ENCODE data around the gene CACNA1I. TPM values are rescaled to one million over a fixed set of nuclear protein-coding genes. Genes with fewer than 3 reads are reported as not detected.
A peak's percentile ranks its signal among the peaks of the same experiment; 100 is the strongest.

Gene CACNA1I
- total RNA-seq, 1 donor from 2014 or later = 0.06 TPM

DNA sequence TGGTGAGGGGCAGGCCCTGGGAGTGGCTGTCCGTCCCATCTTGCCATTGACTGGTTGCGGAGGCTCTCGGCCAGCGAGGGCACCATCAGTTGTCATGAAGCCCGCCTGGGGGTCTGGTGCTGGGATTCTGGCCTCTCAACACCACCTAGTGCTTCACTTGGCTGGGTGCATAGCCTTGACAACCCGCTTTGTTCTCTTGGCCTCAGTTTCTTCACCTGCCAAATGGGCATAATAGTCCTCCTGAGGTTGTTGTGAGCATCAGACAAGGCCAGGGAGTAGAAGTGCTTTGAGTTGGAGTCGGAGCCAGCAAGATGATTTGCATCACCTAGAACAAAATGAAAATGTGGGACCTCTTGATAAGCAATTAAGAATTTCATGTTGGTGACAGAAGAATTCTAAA is 1.5 kb upstream of the CACNA1I start:
- no peak for DNase-seq (ENCODE audit: low read depth)
- TF ChIP-seq, protein P1, sequence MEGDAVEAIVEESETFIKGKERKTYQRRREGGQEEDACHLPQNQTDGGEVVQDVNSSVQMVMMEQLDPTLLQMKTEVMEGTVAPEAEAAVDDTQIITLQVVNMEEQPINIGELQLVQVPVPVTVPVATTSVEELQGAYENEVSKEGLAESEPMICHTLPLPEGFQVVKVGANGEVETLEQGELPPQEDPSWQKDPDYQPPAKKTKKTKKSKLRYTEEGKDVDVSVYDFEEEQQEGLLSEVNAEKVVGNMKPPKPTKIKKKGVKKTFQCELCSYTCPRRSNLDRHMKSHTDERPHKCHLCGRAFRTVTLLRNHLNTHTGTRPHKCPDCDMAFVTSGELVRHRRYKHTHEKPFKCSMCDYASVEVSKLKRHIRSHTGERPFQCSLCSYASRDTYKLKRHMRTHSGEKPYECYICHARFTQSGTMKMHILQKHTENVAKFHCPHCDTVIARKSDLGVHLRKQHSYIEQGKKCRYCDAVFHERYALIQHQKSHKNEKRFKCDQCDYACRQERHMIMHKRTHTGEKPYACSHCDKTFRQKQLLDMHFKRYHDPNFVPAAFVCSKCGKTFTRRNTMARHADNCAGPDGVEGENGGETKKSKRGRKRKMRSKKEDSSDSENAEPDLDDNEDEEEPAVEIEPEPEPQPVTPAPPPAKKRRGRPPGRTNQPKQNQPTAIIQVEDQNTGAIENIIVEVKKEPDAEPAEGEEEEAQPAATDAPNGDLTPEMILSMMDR (conservative IDR thresholded peaks at IDR 0.05; ENCODE audit: low read depth, low read length) = no peak

DNA sequence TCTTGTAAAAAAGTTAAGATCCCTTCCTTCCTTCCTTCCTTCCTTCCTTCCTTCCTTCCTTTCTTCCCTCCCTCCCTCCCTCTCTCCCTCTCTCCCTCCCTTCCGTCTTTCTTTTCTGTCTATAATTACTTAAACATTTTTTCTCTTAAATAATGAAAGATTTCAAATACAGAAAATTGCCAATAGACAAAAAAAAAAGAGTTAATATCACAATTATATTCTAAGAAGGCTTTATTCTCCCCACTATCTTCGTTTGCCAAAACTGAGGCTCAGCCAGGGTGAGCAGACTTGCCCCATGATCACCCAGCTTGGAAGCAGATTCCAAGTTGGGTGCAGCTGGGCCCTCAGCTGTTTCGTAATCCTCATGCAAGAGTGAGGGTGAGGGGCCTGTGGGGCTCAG is 327 bp upstream of the CACNA1I start:
- TF ChIP-seq, protein P1 (conservative IDR thresholded peaks at IDR 0.05; ENCODE audit: low read depth, low read length) = no peak
- no peak overlapping the region for H3K4me3 ChIP-seq (ENCODE audit: low read depth, low read length)
- DNase-seq (ENCODE audit: low read depth) = no peak

More for the DNA sequence above, 1.5 kb upstream of the CACNA1I start:
- no peak overlapping the region for H3K4me3 ChIP-seq (ENCODE audit: low read depth, low read length)

DNA sequence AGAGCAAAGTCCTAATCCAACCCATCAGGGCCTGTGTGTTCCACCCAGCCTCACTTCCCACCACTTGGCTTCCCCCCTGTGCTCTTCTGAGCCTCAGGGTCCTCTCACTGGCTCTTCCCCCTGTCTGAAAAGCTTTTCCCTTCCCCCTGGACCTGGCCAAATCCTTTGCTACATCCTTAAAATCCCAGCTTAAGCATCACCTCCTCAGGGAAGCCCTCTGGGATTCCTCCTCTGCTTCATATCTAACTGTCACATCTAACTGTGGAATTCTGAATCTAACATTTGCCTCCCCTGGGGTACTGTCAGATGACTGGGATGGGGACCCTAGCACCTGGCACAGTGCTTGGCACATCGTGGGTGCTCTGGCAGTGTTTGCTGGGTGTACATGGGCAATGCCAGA is 985 bp downstream of the CACNA1I start:
- TF ChIP-seq, protein P1 (conservative IDR thresholded peaks at IDR 0.05; ENCODE audit: low read depth, low read length) = no peak
- H3K4me3 ChIP-seq (ENCODE audit: low read depth, low read length) = no peak overlapping the region
- DNase-seq (ENCODE audit: low read depth) = no peak

DNA sequence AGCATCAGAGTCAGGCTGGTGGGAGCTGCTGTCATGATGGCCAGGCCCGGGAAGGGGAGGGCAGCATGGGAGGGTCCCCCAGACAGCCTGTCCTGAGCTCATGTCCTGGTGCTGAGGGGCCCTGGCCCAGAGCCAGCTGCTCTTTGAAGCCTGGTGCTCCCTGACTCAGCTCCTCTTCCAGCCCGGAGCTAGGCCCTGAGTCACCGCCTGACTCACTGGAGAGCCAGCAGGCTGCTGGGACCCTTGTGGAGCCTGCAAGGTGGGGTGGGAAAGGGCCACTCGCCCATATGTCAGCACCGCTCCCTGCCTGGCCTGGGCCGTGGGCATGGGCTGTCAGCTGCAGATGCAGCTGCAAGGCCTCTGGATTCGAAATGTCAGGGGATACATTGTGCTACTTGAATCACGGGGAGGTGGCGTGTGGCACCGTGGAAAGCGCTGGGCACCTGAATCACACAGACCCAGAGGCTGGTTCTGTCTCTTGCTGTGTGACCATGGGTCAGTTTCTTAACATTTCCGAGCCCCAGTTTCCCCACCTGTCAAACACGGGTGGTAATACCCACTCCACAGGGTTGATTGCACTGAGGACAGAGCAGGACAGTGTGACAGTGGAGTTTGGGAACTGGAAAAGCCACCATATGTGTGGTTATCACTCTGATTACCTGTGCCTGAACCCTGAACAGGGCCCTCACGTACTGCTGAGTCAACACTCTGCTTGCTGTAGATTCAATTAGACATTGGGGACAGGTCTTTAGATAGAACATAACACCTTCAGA is 4.4 kb downstream of the CACNA1I start:
- no peak overlapping the region for H3K4me3 ChIP-seq (ENCODE audit: low read depth, low read length)
- DNase-seq (ENCODE audit: low read depth) = peak; percentile 47
- TF ChIP-seq, protein P1 (conservative IDR thresholded peaks at IDR 0.05; ENCODE audit: low read depth, low read length) = no peak

DNA sequence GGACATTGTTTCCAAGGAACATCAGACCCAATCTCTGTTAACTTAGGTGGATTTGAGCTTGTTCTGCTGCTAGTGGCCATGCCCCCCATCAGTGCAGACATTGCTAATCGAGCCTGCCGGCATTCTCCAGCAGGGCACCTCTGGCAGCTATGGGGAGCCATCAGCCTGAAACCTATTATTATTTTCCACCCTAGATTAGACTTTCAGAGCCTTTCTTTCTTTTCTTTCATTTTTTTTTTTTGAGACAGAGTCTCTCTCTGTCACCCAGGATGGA is 4.9 kb downstream of the CACNA1I start:
- no peak overlapping the region for H3K4me3 ChIP-seq (ENCODE audit: low read depth, low read length)
- DNase-seq (ENCODE audit: low read depth) = no peak
- TF ChIP-seq, protein P1 (conservative IDR thresholded peaks at IDR 0.05; ENCODE audit: low read depth, low read length) = no peak

DNA sequence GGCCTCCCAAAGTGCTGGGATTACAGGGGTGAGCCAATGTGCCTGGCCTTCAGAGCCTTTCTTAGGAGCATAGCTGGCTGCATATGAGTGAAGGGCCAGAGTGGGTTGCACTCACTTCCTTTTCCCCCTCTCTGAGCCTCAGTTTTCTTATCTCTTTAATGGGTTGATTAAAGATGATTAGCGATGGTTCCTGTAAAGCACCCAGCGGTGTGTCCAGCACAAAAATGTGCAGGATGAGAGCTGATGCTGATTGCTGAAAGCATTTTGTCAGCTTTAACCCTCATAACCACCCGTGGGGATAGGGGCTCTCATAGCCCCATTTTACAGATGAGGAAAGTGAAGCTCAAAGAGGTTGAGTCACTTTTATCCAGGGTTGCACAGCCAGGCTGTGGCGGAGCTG is 5.5 kb downstream of the CACNA1I start:
- no peak overlapping the region for H3K4me3 ChIP-seq (ENCODE audit: low read depth, low read length)
- DNase-seq (ENCODE audit: low read depth) = no peak
- TF ChIP-seq, protein P1 (conservative IDR thresholded peaks at IDR 0.05; ENCODE audit: low read depth, low read length) = no peak

DNA sequence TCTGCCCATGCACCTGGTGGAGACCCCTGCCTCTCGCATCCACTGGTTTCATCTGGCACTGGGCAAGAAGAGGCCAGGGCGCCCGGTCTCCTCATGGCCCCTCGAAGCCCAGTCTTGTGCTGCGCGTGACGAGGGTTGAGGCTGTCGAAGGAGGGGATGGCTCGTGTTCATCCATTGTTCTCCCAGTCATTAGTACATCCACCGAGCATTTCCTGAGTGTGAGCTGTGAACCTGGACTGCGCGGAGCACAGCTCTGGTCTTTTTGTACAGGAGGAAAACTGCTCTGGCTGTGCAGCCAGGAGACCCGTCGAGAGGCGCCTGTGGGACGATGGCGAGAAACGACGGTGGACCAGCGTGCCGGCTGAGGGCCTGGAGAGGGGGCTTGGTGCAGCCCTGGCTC is 6.8 kb downstream of the CACNA1I start:
- TF ChIP-seq, protein P1 (conservative IDR thresholded peaks at IDR 0.05; ENCODE audit: low read depth, low read length) = no peak
- H3K4me3 ChIP-seq (ENCODE audit: low read depth, low read length) = no peak overlapping the region

More for the DNA sequence above, 6.8 kb downstream of the CACNA1I start:
- DNase-seq (ENCODE audit: low read depth) = no peak
